GM21515 (cell line): ENCODE measurements around the gene ABHD2.
"Not testable (repeated sequence)": the region's sequence is repeated elsewhere in the genome, so short reads cannot be mapped to it uniquely, and the experiment has no call there.

Experiments
- ATAC-seq: cut with Tn5 transposase; IDR thresholded peaks from one replicate; pipeline ENCODE4 v1.9.1; 2021; ENCODE audit not compliant: unreplicated experiment

Gene ABHD2

GRCh38 chr15:89136818-89137772 is 48.8 kb downstream of the ABHD2 start:
- no peak for ATAC-seq

GRCh38 chr15:89137926-89138325 is 49.7 kb downstream of the ABHD2 start:
- no peak for ATAC-seq

GRCh38 chr15:89138999-89139612 is 50.9 kb downstream of the ABHD2 start:
- ATAC-seq, result no peak

GRCh38 chr15:89139613-89140499 is 51.6 kb downstream of the ABHD2 start:
- ATAC-seq, result no peak

- no peak for ATAC-seq
Observed at GRCh38 chr15:89140595-89140994, 52.3 kb downstream of the ABHD2 start.

GRCh38 chr15:89141159-89141558 is 52.9 kb downstream of the ABHD2 start:
- not testable (repeated sequence) for ATAC-seq

- no peak for ATAC-seq
Observed at GRCh38 chr15:89141885-89142284, 53.6 kb downstream of the ABHD2 start.

- no peak for ATAC-seq
Observed at GRCh38 chr15:89142423-89142822, 54.2 kb downstream of the ABHD2 start.

- no peak for ATAC-seq
Observed at GRCh38 chr15:89143503-89144162, 55.4 kb downstream of the ABHD2 start.

GRCh38 chr15:89144491-89144890 is 56.2 kb downstream of the ABHD2 start:
- no peak for ATAC-seq

- no peak for ATAC-seq
Observed at GRCh38 chr15:89146366-89146765, 58.1 kb downstream of the ABHD2 start.

- no peak for ATAC-seq
Observed at GRCh38 chr15:89148126-89148525, 59.9 kb downstream of the ABHD2 start.

- ATAC-seq, result no peak
Observed at GRCh38 chr15:89149501-89150101, 61.3 kb downstream of the ABHD2 start.

GRCh38 chr15:89150287-89150686 is 62.0 kb downstream of the ABHD2 start:
- no peak for ATAC-seq

GRCh38 chr15:89150762-89151664 is 62.8 kb downstream of the ABHD2 start:
- no peak for ATAC-seq

GRCh38 chr15:89155122-89155521 is 66.9 kb downstream of the ABHD2 start:
- ATAC-seq, result no peak

GRCh38 chr15:89155656-89156055 is 67.4 kb downstream of the ABHD2 start:
- ATAC-seq, result no peak

- no peak for ATAC-seq
Observed at GRCh38 chr15:89157061-89157460, 68.8 kb downstream of the ABHD2 start.

- no peak for ATAC-seq
Observed at GRCh38 chr15:89157918-89158564, 69.8 kb downstream of the ABHD2 start.
